ENCODE results near the gene KCND3. TPM values are rescaled to one million over a fixed set of nuclear protein-coding genes. Genes with fewer than 3 reads are reported as not detected.

Gene KCND3
- total RNA-seq, 1 experiment from 2014 or later, result 0.08 TPM

GRCh38 chr1:111882986-111883560, 106.4 kb downstream of the KCND3 start:
- DNase-seq (ENCODE audit: low spot score), result no peak

- DNase-seq (ENCODE audit: low spot score), result no peak
Measured at GRCh38 chr1:111882559-111882958, 106.9 kb downstream of the KCND3 start.

DNA sequence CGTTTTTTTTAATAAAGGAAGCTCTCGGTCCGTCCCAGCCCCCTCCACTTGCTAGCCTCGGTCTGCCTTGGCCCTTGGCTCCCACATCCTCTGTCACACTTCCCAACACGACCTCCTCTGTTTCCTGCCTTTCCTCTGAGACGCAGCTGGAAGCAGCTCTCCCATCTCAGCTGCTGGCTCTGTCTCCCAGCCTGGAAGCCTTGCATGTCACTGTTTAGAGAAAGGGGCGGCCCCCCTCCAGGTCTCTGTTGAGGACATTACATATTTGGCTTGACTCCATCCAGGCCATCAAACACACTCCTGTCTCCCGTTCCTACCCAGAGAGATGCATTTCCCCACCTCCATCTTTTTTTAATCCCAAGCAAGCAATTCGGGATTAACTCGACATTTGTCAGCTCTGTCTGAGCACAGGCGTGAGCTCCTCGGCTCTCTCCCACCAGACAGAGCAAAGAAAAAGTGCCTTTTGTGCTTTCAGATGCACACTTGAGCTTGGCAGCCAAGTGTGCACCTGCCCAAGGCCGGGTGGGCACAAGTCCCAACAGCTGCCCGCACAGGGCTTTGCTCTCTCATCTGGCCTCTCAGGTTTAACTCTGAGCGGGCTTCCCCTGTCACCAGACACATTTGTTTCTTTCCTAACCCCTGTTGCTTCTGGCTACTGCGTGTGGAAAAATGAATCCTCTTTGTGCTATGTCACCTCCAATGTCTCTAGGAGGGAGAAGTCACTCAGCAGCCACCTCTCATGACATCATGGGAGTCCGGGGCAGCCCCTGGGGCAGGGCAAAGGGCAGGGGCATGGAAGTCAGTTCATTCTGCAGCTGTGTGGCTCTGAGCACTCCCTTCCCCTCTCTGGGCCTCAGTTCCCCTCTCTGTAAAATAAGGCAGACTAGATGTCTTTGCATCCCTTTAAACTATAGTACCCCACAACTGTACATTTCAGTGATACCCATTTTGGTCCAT, 108.3 kb downstream of the KCND3 start:
- no peak for DNase-seq (ENCODE audit: low spot score)

DNA sequence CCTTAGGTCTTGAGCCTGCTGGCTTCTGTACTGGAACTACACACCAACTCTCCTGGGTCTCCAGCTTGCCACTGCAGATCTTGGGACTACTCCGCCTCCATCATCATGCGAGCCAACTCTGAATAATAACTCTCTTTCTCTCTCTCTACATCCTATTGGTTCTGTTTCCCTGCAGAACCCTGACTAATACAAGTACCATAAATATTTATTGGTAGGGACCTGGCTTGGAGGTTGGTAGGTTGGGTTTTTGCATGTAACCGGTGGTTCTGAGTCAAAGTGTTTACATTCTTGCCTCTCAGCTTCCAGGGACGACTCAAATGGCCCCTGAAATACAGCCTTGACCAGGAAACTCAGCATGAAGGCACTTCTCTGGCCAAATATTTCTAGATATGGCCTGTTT, 110.4 kb downstream of the KCND3 start:
- DNase-seq (ENCODE audit: low spot score), result no peak

DNA sequence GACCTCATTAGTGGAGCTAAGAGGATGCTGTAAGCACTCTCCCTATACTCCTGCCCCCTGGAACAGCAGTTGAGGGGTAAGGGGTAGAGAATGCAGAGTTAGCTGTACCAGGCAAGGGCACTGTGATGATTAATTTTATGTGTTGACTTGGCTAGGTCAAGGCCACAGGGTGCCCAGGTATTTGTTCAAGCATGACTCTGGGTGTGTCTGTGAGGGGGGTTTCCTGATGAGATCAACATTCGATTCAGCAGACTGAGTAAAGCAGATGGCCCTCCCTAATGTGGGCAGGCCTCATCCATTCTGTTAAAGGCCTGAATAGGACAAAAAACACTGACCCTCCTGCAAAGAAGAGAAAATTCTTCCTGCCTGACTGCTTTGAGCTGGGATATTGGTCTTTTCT, 110.8 kb downstream of the KCND3 start:
- DNase-seq (ENCODE audit: low spot score), result no peak

DNA sequence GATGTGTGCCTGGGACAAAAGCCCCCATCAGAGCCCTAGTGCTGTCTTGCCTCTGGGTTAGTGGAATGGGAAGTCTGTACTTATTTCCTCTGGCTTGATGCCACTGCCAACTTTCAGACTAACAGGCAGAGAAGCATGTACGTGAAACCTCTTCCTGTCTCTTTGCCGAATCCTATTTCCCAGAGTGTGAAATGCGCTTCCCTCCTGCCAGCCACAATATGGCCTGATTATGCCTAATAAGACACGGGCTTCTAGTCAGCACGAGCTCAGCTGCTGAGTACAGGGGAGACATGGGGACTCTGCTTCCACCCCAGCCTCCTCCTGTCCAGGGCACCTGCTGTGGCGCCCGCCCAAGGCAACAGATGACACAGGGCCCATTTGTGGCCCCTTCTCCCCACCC, 111.4 kb downstream of the KCND3 start:
- DNase-seq (ENCODE audit: low spot score), result no peak

DNA sequence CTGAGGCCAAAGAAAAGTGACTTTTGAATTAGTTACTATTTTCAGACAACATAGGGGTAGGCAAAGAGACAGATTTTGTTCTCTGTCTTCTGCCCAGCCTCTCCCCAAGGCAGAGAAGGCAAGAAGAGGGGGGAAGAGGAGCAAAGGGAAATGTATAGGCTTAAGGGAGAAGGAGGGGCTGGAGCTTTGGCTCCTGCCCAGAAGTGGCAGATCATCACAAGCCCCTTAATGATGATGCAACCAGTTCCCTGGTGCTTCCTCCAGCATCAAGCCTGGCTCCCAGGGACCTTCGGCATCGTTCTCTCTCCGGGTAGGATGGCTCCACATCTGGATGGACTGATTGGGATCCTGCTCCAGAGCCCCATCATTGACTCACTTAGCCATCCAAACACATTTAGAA, 112.8 kb downstream of the KCND3 start:
- DNase-seq (ENCODE audit: low spot score), result no peak

- DNase-seq (ENCODE audit: low spot score), result no peak
Measured at GRCh38 chr1:111875640-111876039, 113.8 kb downstream of the KCND3 start.

DNA sequence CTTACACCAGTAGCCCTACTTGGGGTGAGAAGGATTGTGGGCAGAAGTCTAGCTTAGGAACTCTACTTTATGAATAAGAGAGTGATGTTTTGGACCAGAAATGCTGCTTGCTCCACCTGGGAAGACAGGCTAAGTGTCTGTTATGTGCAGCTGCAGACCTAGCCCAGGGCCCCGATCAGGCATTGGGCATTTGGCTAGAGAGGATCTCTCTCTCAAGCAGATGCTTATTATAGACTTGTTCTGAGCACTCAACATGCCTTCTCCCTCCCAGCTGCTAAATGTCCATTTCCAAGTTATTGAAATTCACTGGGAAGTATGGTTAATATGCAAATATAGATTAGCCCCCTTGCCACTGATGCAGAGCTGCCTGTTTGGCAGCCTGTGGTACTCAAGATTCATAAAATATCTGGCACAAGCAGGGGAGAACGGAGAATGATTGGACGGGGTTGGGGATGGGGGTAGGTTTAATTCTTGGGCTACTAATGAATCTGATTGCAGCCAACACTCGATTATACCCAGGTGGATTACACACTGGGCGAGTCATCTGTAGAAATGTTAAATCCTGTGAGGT, 115.9 kb downstream of the KCND3 start:
- DNase-seq (ENCODE audit: low spot score), result no peak

DNA sequence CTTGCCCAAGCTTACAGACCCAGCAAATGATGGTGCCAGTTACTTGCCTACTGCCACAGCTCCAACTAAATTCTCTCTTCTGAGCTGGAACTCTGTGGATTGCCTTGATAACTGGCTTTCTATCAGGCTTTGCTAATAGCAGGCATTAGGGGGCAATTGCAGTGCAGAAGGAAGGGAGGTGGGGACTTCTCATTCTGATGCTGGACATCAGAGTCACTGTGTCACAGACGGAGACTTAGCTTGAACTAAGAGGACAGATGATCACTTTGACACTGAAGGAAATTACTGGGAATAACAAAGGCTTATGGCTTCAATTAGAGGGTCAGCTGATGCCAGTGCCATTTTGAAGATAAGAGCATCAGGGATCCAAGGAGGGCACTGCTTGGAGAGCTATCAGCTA, 119.3 kb downstream of the KCND3 start:
- no peak for DNase-seq (ENCODE audit: low spot score)

DNA sequence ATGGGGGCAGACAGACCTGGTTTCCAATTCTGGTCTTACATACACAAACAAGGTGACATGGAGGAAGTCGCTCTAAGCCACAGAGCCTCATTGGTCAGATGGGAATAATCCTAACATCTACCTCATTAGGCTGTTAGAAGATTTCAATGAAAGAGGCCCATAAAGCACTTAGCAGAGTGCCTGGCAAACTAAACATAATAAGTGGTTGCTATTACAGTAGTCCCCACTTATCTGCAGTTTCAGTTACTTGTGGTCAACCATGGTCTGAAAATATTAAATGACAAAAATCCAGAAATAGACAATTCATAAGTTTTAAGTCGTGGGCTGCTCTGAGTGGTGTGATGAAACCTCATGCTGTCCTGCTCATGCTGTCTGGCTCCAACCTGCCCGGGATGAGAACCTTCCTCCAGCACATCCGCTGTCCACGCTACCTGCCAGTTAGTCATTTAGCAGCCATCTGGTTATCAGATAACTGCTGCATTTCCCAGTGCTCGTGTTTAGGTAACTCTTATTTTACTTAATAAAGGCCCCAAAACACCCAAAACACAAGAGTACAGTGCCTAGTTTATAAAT, 121.5 kb downstream of the KCND3 start:
- DNase-seq (ENCODE audit: low spot score), result no peak

- no peak for DNase-seq (ENCODE audit: low spot score)
Measured at GRCh38 chr1:111864862-111865261, 124.6 kb downstream of the KCND3 start.

DNA sequence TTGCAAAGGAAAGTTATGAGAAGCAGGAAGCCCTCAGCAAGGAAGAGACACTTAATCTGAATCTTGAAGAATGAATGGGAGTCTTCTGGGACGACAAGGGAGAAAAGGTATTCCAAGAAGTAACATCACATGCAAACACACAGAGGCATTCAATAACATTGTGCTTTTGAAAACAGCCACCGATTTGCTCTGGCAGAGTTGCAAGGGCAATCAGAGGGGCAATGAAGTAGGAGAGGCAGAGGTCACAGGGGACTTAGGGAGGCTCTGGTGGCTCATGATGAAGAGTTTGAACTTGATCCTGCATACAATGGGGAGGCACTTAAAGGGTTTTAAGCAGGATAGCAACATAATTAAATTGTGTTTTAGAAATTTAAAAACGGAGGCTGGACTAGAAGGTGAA, 126.1 kb downstream of the KCND3 start:
- DNase-seq (ENCODE audit: low spot score), result no peak

DNA sequence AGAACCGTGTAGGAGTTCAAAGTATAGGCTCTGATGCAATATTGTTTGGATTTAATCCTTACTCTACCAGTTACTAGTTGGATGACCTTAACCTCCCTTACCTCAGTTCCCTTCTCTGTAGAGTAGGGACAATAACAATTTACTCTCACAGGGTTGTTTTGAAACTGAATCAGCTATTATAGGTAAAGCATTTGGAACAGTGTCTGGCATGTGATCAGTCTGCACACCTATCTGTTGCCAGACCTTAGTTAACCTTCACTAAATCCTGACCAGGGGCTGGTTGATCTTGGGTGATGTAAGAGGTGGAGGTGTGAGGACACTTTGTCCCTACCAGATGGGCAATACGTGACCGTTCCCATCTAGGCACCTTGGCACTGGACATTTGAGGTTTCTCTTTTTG, 126.9 kb downstream of the KCND3 start:
- no peak for DNase-seq (ENCODE audit: low spot score)

GRCh38 chr1:111861523-111861922, 127.9 kb downstream of the KCND3 start:
- DNase-seq (ENCODE audit: low spot score), result no peak

- DNase-seq (ENCODE audit: low spot score), result no peak
Measured at GRCh38 chr1:111857194-111857651, 132.2 kb downstream of the KCND3 start.

- DNase-seq (ENCODE audit: low spot score), result no peak
Measured at GRCh38 chr1:111856411-111857185, 132.9 kb downstream of the KCND3 start.

DNA sequence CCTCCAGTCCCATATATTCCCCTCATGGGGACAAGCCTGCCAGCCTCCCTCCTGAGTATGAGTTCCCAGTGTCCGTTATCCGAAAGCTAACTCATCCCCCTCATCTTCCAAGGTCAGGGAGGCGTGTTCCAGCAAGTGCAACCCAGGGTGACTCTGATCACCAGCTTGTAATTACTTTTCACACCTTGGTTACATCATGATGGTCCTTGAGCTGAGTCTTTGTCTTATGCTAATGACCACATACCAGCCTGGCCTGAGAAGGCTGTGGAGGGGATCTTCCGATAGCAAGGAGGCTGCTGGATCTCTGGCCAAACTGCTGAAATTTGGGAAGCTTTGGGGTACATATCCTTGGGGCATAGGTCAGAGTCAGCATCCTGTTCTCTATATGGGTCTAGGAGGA, 134.2 kb downstream of the KCND3 start:
- DNase-seq (ENCODE audit: low spot score), result no peak

GRCh38 chr1:111852261-111852721, 137.2 kb downstream of the KCND3 start:
- no peak for DNase-seq (ENCODE audit: low spot score)

- DNase-seq (ENCODE audit: low spot score), result no peak
Measured at GRCh38 chr1:111851552-111851951, 137.9 kb downstream of the KCND3 start.

- DNase-seq (ENCODE audit: low spot score), result no peak
Measured at GRCh38 chr1:111850109-111850508, 139.4 kb downstream of the KCND3 start.

Data from H4 (cell line).